GM18867 (cell line): ENCODE results near the gene CACNG3.

Experiments
- ATAC-seq: cut with Tn5 transposase; IDR thresholded peaks from one replicate; pipeline ENCODE4 v1.9.1; 2021; ENCODE audit warnings: mild to moderate bottlenecking, moderate library complexity; ENCODE audit not compliant: unreplicated experiment

The CACNG3 gene

GRCh38 chr16:24381470-24382118 is 125.5 kb downstream of the CACNG3 start:
- no peak for ATAC-seq

- no peak for ATAC-seq
Observed at GRCh38 chr16:24382762-24383407, 126.8 kb downstream of the CACNG3 start.

GRCh38 chr16:24394341-24394740 is 138.2 kb downstream of the CACNG3 start:
- no peak for ATAC-seq

- ATAC-seq = no peak
Observed at GRCh38 chr16:24396350-24397271, 140.5 kb downstream of the CACNG3 start.

DNA sequence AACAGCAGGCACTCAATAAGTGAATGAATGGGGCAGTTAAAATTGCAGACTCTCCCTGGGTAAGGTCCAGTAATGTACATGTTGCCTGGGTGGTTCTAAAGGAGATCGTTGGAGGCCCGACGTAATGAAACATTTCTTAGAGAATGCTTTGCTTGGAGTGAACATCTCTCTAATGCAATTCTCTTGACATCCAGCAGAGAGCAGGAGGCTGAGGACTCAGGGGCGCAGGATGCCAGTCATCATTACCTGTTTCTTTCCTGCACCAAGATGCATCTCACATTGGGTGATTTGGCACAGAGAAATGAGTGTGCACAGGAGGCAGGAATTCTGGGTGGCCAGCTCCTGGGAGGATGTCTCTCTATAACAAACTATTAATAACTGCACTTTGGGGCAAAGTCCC is 152.9 kb downstream of the CACNG3 start:
- ATAC-seq = no peak
